HG02973 (cell line): ENCODE measurements around the gene MYBPHL.

Source experiments
- ATAC-seq: cut with Tn5 transposase; IDR thresholded peaks from one replicate; pipeline ENCODE4 v1.9.1; 2021; ENCODE audit warnings: moderate library complexity; ENCODE audit not compliant: unreplicated experiment

MYBPHL gene

GRCh38 chr1:109266965-109267364, 39.8 kb downstream of the MYBPHL start:
- no peak for ATAC-seq

GRCh38 chr1:109265741-109266330, 41.0 kb downstream of the MYBPHL start:
- no peak for ATAC-seq

- ATAC-seq: no peak
These were observed 41.8 kb downstream of the MYBPHL start for GRCh38 chr1:109265016-109265415.

- no peak for ATAC-seq
These were observed 42.4 kb downstream of the MYBPHL start for GRCh38 chr1:109264379-109264755.

- ATAC-seq: peak; percentile 48
These were observed 43.0 kb downstream of the MYBPHL start for GRCh38 chr1:109263597-109264378.

- no peak for ATAC-seq
These were observed 43.6 kb downstream of the MYBPHL start for GRCh38 chr1:109263234-109263596.

GRCh38 chr1:109262231-109263055, 44.4 kb downstream of the MYBPHL start:
- ATAC-seq: no peak

- no peak for ATAC-seq
These were observed 45.2 kb downstream of the MYBPHL start for GRCh38 chr1:109261578-109261977.

- no peak for ATAC-seq
These were observed 45.8 kb downstream of the MYBPHL start for GRCh38 chr1:109261006-109261405.

- ATAC-seq: no peak
These were observed 46.9 kb downstream of the MYBPHL start for GRCh38 chr1:109259674-109260557.

GRCh38 chr1:109258481-109259466, 48.0 kb downstream of the MYBPHL start:
- ATAC-seq: no peak

GRCh38 chr1:109257682-109258421, 49.0 kb downstream of the MYBPHL start:
- no peak for ATAC-seq

GRCh38 chr1:109256971-109257681, 49.7 kb downstream of the MYBPHL start:
- no peak for ATAC-seq

- ATAC-seq: no peak
These were observed 50.7 kb downstream of the MYBPHL start for GRCh38 chr1:109256085-109256484.

GRCh38 chr1:109255678-109256077, 51.1 kb downstream of the MYBPHL start:
- ATAC-seq: no peak

GRCh38 chr1:109255097-109255651, 51.6 kb downstream of the MYBPHL start:
- no peak for ATAC-seq

GRCh38 chr1:109254621-109255096, 52.2 kb downstream of the MYBPHL start:
- no peak for ATAC-seq
